Muscle of back (tissue), 11 donors: ENCODE data around the gene CNRIP1. TPM values are rescaled to one million over a fixed set of nuclear protein-coding genes. Genes with fewer than 3 reads are reported as not detected.
"Not testable (repeated sequence)": the region's sequence is repeated elsewhere in the genome, so short reads cannot be mapped to it uniquely, and the experiment has no call there.

Experiments used
- DNase-seq, 3 donors: peaks; one replicate each; pipeline versions ENCODE4 v3.0.0 to v3.0.0-alpha.2; 2013
- polyA plus RNA-seq, 10 donors: library from polyadenylated mRNA; unstranded; fragments of 120-200 nt; gene quantifications; one replicate each; pipeline ENCODE4 v1.2.1, GENCODE V29; 2013; ENCODE audit not compliant: insufficient read length in 10 of 10

Gene CNRIP1
- polyA plus RNA-seq, 10 donors: 21.7 to 33.5 (median 26.2) TPM

GRCh38 chr2:68342470-68342869, 22.7 kb upstream of the CNRIP1 start:
- no peak for DNase-seq

GRCh38 chr2:68341583-68341982, 21.8 kb upstream of the CNRIP1 start:
- no peak for DNase-seq

- no peak for DNase-seq
These were observed 21.2 kb upstream of the CNRIP1 start for GRCh38 chr2:68341062-68341329.

- no peak for DNase-seq
These were observed 20.7 kb upstream of the CNRIP1 start for GRCh38 chr2:68340226-68341061.

- peak in 1 of 3 donors; percentile 52 for DNase-seq
These were observed 16.4 kb upstream of the CNRIP1 start for GRCh38 chr2:68336192-68336591.

GRCh38 chr2:68333931-68334330, 14.2 kb upstream of the CNRIP1 start:
- no peak for DNase-seq

- no peak for DNase-seq
These were observed 13.3 kb upstream of the CNRIP1 start for GRCh38 chr2:68333009-68333408.

GRCh38 chr2:68330691-68331090, 10.9 kb upstream of the CNRIP1 start:
- peak in 1 of 3 donors; percentile 7 for DNase-seq

GRCh38 chr2:68328901-68329300, 9.2 kb upstream of the CNRIP1 start:
- DNase-seq: no peak

GRCh38 chr2:68325056-68325455, 5.3 kb upstream of the CNRIP1 start:
- no peak for DNase-seq

GRCh38 chr2:68320118-68320641, 431 bp upstream of the CNRIP1 start:
- peak in 1 of 3 donors; percentile 52 for DNase-seq

- DNase-seq: no peak
These were observed 793 bp downstream of the CNRIP1 start for GRCh38 chr2:68318914-68319397.

GRCh38 chr2:68317971-68318913, 1.5 kb downstream of the CNRIP1 start:
- DNase-seq: peak; percentile 4 to 74 (median 27)

- no peak for DNase-seq
These were observed 3.6 kb downstream of the CNRIP1 start for GRCh38 chr2:68316111-68316510.

- no peak for DNase-seq
These were observed 8.7 kb downstream of the CNRIP1 start for GRCh38 chr2:68311033-68311432.

GRCh38 chr2:68309426-68309825, 10.3 kb downstream of the CNRIP1 start:
- no peak for DNase-seq

- not testable (repeated sequence) for DNase-seq
These were observed 15.9 kb downstream of the CNRIP1 start for GRCh38 chr2:68303902-68304272.

GRCh38 chr2:68303033-68303901, 16.5 kb downstream of the CNRIP1 start:
- DNase-seq: no peak

- no peak for DNase-seq
These were observed 17.4 kb downstream of the CNRIP1 start for GRCh38 chr2:68302281-68302875.

GRCh38 chr2:68295516-68295915, 24.2 kb downstream of the CNRIP1 start:
- no peak for DNase-seq

- no peak for DNase-seq
These were observed 24.8 kb downstream of the CNRIP1 start for GRCh38 chr2:68294913-68295312.
